SK-N-SH treated with all-trans-retinoic acid at 6 μM for 48 hours (cell line): ENCODE measurements around the gene NPY5R.

Experiments used
- ARNTL ChIP-seq: fragments of 450-650 bp; formaldehyde crosslinking; IDR thresholded peaks from 2 replicates; pipeline ENCODE4 v1.5.0; 2020; ENCODE audit warnings: low read depth, mild to moderate bottlenecking, moderate library complexity, borderline replicate concordance
- CREB5 ChIP-seq: fragments of 250-450 bp; sonication (Bioruptor Pico); IDR thresholded peaks from 2 replicates; pipeline ENCODE4 v1.5.1; 2020; ENCODE audit warnings: low read depth, mild to moderate bottlenecking, moderate library complexity
- GLIS3 ChIP-seq: fragments of 250-450 bp; sonication (Bioruptor Pico); IDR thresholded peaks from 2 replicates; pipeline ENCODE4 v1.5.0; 2020; ENCODE audit warnings: mild to moderate bottlenecking, moderate library complexity
- OSR1 ChIP-seq: fragments of 250-450 bp; sonication (Bioruptor Pico); IDR thresholded peaks from 2 replicates; pipeline ENCODE4 v1.8.0; 2022; ENCODE audit warnings: moderate library complexity, mild to moderate bottlenecking, inconsistent platforms
- PATZ1 ChIP-seq: fragments of 250-450 bp; sonication (Bioruptor Pico); IDR thresholded peaks from 2 replicates; pipeline ENCODE4 v1.8.0; 2020; ENCODE audit warnings: mild to moderate bottlenecking, moderate library complexity, borderline replicate concordance
- POU6F1 ChIP-seq: fragments of 250-450 bp; sonication (Bioruptor Pico); IDR thresholded peaks from 2 replicates; pipeline ENCODE4 v1.8.0; 2021; ENCODE audit warnings: low read depth, mild to moderate bottlenecking, moderate library complexity, borderline replicate concordance
- RARB ChIP-seq: fragments of 250-450 bp; sonication (Bioruptor Pico); IDR thresholded peaks from 2 replicates; pipeline ENCODE4 v1.8.0; 2021; ENCODE audit warnings: mild to moderate bottlenecking, moderate library complexity
- ZC3H10 ChIP-seq: fragments of 250-450 bp; sonication (Bioruptor Pico); IDR thresholded peaks from 2 replicates; pipeline ENCODE4 v1.5.1; 2021; ENCODE audit warnings: mild to moderate bottlenecking, moderate library complexity
- ZFP3 ChIP-seq: fragments of 250-450 bp; sonication (Bioruptor Pico); IDR thresholded peaks from 2 replicates; pipeline ENCODE4 v1.5.0; 2020; ENCODE audit warnings: mild to moderate bottlenecking, moderate library complexity
- ZFP30 ChIP-seq: fragments of 450-650 bp; formaldehyde crosslinking; IDR thresholded peaks from 2 replicates; pipeline ENCODE4 v1.5.0; 2022; ENCODE audit warnings: mild to moderate bottlenecking, moderate library complexity

- no peak for TF ChIP-seq ZC3H10 (CRISPR knock-in tag)
- no peak for TF ChIP-seq RARB
- TF ChIP-seq POU6F1, result no peak
- TF ChIP-seq ARNTL, result no peak
- no peak for TF ChIP-seq ZFP30
- no peak for TF ChIP-seq OSR1 (CRISPR knock-in tag)
- no peak for TF ChIP-seq ZFP3 (CRISPR knock-in tag)
- no peak for TF ChIP-seq PATZ1 (CRISPR knock-in tag)
- no peak for TF ChIP-seq CREB5 (CRISPR knock-in tag)
- TF ChIP-seq GLIS3, result no peak
Observed at GRCh38 chr4:163356104-163356503, 12.4 kb downstream of the NPY5R start.
